T-helper 1 cell treated with Interleukin-12 subunit alpha and Interleukin-12 subunit beta and Interleukin-4 antibody, amounts not matched to agents 30 μg/mL and 1 μg/mL, for 36 hours (primary cell): ENCODE results near the gene ANKS1A.

ENCODE experiments used
- H3K27ac Mint-ChIP-seq: one replicate; pipeline ENCODE4 v1.8.0; 2021; ENCODE audit warnings: mild to moderate bottlenecking, mixed read lengths
- H3K27me3 Mint-ChIP-seq: one replicate; pipeline ENCODE4 v1.8.0; 2021; ENCODE audit warnings: low read depth, mixed read lengths
- H3K36me3 Mint-ChIP-seq: one replicate; pipeline ENCODE4 v1.8.0; 2021; ENCODE audit warnings: low read depth, mixed read lengths
- H3K4me1 Mint-ChIP-seq: one replicate; pipeline ENCODE4 v1.8.0; 2021; ENCODE audit warnings: low read depth, mixed read lengths
- H3K4me3 Mint-ChIP-seq: one replicate; pipeline ENCODE4 v1.8.0; 2021; ENCODE audit warnings: mild to moderate bottlenecking, moderate library complexity, mixed read lengths
- H3K9me3 Mint-ChIP-seq: one replicate; pipeline ENCODE4 v1.8.0; 2021; ENCODE audit warnings: mixed read lengths

ANKS1A gene

GRCh38 chr6:35072698-35073055 lies 183.6 kb downstream of the ANKS1A start:
- no peaks in the 10 kb centered on the region for H3K36me3 Mint-ChIP-seq
- H3K4me3 Mint-ChIP-seq: no peak overlapping the region
- no peaks in the 10 kb centered on the region for H3K9me3 Mint-ChIP-seq
- H3K27ac Mint-ChIP-seq: no peak overlapping the region
- H3K4me1 Mint-ChIP-seq: no peaks in the 10 kb centered on the region
- H3K27me3 Mint-ChIP-seq: no peaks in the 10 kb centered on the region

DNA sequence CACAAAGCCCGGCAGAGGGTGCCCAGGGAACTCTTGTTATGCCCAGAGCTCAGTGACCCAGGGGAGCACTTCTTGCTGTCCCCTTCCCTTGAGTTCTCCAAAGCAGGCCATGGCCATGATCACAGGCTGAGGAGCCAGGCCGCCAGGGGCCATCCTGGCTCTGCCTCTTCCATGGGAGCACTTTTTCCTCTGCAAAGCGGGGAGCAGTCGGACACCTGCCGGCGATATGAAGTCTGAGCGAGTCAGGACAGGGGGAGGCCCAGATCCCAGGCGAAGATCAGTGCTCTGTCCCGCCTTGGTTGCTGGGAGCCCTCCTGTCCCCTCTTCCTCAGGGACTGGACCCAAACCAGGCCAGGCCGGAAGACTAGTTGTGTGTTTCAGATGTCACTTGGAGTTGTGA lies 184.2 kb downstream of the ANKS1A start:
- no peak overlapping the region for H3K27ac Mint-ChIP-seq
- H3K27me3 Mint-ChIP-seq: no peaks in the 10 kb centered on the region
- H3K4me3 Mint-ChIP-seq: no peak overlapping the region
- no peaks in the 10 kb centered on the region for H3K36me3 Mint-ChIP-seq
- no peaks in the 10 kb centered on the region for H3K4me1 Mint-ChIP-seq
- no peaks in the 10 kb centered on the region for H3K9me3 Mint-ChIP-seq

- Mint-ChIP-seq H3K9me3 (no peaks in the 10 kb centered on the region), H3K27ac (no peak overlapping the region), H3K27me3 (no peaks in the 10 kb centered on the region), H3K4me3 (no peak overlapping the region), H3K4me1 (no peaks in the 10 kb centered on the region), H3K36me3 (no peaks in the 10 kb centered on the region)
Observed at GRCh38 chr6:35073766-35074471, 184.9 kb downstream of the ANKS1A start.

DNA sequence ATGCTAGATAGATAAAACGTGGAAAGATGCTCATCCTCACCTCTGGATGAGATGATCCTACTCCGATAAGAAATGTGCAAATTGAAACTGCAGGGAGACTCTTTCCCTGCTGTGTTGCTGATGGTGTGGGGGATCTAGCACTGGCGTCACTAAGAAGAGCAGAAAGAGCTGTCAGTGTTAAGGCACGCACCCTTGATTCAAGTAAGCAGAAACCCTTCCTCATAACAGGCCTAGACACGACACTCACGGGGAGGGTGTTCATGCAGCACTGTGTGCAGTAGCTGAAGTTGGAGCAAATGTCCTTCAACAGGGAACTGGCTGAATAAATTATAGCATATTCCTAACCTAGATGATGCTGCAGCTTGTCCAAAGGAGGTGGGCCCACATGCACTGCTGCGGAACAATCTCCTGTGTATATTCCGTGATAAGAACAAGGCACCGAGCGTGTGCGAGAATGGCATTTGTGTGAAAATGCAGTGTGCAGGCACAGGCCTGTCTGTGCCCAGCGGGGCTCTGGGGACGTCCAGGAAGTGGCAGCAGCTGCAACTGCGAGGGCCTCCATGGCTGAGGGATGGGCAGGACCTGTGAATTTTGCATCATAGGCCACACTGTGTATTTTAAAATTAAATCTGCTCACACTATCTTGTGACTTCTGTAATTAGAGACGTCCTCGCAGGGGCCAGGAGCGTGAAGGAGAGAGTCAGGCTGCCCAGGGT lies 188.1 kb downstream of the ANKS1A start:
- Mint-ChIP-seq H3K36me3 (no peaks in the 10 kb centered on the region), H3K4me3 (no peak overlapping the region), H3K27me3 (no peaks in the 10 kb centered on the region), H3K4me1 (no peaks in the 10 kb centered on the region), H3K9me3 (no peaks in the 10 kb centered on the region), H3K27ac (no peak overlapping the region)

DNA sequence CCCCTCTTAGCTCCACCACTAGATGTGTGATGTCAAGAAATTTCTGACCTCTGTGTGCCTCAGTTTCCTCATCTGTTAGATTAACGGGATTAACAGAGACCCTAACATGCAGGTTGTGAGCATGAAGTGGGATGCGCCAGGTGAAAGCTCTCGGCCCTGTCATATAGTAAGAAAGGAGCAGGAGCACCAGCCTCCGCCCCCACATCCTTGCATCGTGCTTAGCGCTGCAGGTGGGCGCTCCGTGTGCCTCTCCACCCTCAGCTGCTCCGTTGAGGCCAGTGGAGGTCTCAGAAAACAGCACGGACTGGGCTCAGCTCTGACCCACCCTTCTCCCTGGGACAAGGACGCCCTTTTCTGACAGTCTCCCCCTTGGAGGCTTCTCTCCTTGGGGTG lies 188.7 kb downstream of the ANKS1A start:
- Mint-ChIP-seq H3K27me3 (no peaks in the 10 kb centered on the region), H3K4me3 (no peak overlapping the region), H3K27ac (no peak overlapping the region), H3K9me3 (no peaks in the 10 kb centered on the region), H3K4me1 (no peaks in the 10 kb centered on the region), H3K36me3 (no peaks in the 10 kb centered on the region)

DNA sequence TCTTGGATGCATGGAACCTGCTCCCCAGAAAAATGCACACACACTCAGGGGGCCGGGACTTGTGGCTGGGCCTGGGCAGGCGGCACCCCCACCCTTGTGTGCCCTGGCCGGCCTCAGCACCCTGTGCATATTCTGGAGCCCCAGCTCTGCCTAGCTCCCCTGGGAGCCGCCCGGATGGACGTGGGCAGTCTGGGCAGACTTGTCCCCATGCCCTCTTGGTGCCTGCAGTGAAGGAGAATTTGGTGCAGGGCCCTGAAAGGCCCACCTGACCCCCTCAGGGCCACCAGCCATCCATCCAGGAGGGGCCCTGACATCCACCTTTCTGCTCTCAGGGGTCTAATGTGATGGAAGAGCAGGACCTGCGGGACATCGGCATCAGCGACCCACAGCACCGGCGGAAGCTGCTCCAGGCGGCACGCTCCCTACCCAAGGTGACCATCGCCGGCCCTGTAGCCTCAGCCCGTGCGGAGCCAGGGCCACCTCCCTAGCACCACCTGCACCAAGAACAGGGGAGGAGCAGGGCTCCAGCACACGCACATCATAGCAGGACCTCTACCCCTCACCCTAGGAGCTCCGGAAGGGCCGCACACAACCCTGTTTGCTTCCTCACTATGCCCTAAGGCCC lies 189.3 kb downstream of the ANKS1A start:
- Mint-ChIP-seq H3K9me3 (no peaks in the 10 kb centered on the region), H3K4me1 (no peaks in the 10 kb centered on the region), H3K4me3 (no peak overlapping the region), H3K36me3 (no peaks in the 10 kb centered on the region), H3K27ac (no peak overlapping the region), H3K27me3 (no peaks in the 10 kb centered on the region)

DNA sequence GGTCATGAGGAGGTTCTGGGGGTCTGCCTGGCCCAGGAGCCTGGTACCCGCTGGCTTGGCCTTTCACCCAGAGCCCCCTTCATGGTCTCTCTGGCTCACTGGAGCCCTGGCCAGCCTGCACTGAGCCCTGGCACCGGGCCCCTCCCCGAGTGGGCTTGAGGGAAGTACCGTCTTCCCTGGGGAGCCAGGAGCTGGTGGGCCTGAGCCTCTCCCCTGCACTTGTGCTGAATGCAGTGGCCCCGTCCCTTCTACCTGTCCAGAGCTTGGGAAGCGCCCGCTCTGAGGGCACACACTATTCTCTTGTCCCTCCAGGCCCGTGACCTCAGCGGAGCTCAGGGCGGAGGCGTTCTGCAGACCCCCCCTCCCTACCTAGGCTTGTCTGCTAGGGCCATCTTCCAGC lies 189.8 kb downstream of the ANKS1A start:
- Mint-ChIP-seq H3K36me3 (no peaks in the 10 kb centered on the region), H3K4me1 (no peaks in the 10 kb centered on the region), H3K9me3 (no peaks in the 10 kb centered on the region), H3K27ac (no peak overlapping the region), H3K27me3 (no peaks in the 10 kb centered on the region), H3K4me3 (no peak overlapping the region)

DNA sequence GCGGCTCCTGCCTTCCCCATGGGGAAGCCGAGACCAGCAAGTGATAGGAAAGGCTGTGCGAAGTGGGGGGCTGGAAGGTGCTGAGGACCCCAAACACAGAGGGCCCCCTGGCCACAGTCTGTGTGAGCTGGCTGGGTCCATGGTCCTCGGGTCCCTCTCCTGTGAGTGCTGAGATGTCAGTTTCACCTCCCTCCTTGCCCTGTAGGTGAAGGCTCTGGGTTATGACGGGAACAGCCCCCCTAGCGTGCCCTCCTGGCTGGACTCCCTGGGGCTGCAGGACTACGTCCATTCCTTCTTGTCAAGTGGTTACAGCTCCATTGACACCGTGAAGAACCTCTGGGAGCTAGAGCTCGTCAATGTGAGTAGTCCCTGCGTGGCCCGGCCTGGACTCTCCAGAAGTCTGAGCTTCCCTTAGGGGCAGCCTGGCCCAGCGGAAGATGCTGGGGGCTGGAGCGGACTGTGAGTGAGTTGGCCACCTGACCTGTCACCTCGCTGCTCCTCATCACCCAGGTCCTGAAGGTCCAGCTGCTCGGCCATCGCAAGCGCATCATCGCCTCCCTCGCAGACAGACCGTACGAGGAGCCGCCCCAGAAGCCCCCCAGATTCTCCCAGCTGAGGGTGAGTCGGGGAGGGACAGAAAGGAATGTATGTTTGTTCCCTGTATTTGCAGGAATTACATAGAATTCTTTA lies 190.4 kb downstream of the ANKS1A start:
- no peak overlapping the region for H3K4me3 Mint-ChIP-seq
- H3K27me3 Mint-ChIP-seq: no peaks in the 10 kb centered on the region
- no peaks in the 10 kb centered on the region for H3K4me1 Mint-ChIP-seq
- H3K36me3 Mint-ChIP-seq: no peaks in the 10 kb centered on the region
- no peaks in the 10 kb centered on the region for H3K9me3 Mint-ChIP-seq
- no peak overlapping the region for H3K27ac Mint-ChIP-seq

- H3K9me3 Mint-ChIP-seq: no peaks in the 10 kb centered on the region
- H3K36me3 Mint-ChIP-seq: no peaks in the 10 kb centered on the region
- H3K27me3 Mint-ChIP-seq: no peaks in the 10 kb centered on the region
- no peak overlapping the region for H3K27ac Mint-ChIP-seq
- H3K4me1 Mint-ChIP-seq: no peaks in the 10 kb centered on the region
- H3K4me3 Mint-ChIP-seq: no peak overlapping the region
Observed at GRCh38 chr6:35080016-35080680, 191.1 kb downstream of the ANKS1A start.

DNA sequence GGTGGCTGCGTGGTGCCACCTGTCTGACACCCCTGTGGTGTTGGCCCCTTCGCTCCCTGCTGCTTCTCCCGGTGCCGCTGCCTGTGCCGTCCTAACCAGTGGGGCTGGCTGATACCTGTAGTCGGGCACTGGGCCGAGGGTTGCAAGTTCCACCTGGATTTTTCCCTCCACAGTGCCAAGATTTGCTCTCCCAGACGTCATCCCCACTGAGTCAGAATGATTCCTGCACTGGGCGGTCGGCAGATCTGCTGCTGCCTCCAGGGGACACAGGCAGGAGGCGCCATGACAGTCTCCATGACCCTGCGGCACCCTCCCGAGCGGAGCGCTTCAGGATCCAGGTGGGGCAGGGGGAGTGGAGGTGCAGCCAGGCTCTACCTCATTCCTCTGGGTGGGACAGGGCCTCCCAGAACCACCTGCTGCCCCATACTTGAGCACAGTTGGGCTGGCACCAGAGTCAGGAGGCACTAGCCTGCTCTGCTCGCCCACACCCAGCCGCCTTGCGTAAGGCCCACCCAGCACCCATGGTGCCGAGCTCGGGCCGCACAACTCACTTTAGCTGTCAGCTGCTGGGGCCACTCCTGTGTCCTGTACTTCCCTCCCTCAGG lies 191.9 kb downstream of the ANKS1A start:
- Mint-ChIP-seq H3K36me3 (no peaks in the 10 kb centered on the region), H3K9me3 (no peaks in the 10 kb centered on the region), H3K4me3 (no peak overlapping the region), H3K27ac (no peak overlapping the region), H3K27me3 (no peaks in the 10 kb centered on the region), H3K4me1 (no peaks in the 10 kb centered on the region)

DNA sequence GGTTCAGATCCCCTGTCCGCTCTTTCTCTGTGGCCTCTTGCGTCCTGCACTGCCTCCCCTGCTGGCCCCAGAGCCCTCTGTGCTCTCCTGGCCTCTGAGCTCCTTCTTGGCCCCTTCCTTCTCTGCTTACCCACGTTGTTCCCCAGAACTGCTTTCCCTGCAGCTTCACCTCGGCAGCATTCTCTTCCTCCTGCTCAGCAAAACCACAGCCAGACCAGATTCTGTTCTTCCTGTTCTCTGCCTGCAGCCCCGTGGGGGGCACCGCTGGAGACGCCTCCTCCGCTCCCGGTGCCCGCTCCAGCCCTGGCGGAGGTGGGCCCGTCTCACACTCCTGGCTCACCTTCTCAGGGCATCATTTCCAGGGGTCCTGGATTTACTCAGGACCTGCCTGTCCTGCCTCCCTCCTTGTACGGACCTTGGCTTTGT lies 192.4 kb downstream of the ANKS1A start:
- H3K4me1 Mint-ChIP-seq: no peaks in the 10 kb centered on the region
- H3K27ac Mint-ChIP-seq: no peak overlapping the region
- no peak overlapping the region for H3K4me3 Mint-ChIP-seq
- no peaks in the 10 kb centered on the region for H3K36me3 Mint-ChIP-seq
- H3K27me3 Mint-ChIP-seq: no peaks in the 10 kb centered on the region
- no peaks in the 10 kb centered on the region for H3K9me3 Mint-ChIP-seq

- no peaks in the 10 kb centered on the region for H3K27me3 Mint-ChIP-seq
- H3K27ac Mint-ChIP-seq: no peak overlapping the region
- H3K4me1 Mint-ChIP-seq: no peaks in the 10 kb centered on the region
- no peak overlapping the region for H3K4me3 Mint-ChIP-seq
- H3K36me3 Mint-ChIP-seq: no peaks in the 10 kb centered on the region
- H3K9me3 Mint-ChIP-seq: no peaks in the 10 kb centered on the region
Observed at GRCh38 chr6:35082046-35082732, 193.1 kb downstream of the ANKS1A start.

GRCh38 chr6:35082733-35083403 lies 193.8 kb downstream of the ANKS1A start:
- H3K27ac Mint-ChIP-seq: no peak overlapping the region
- H3K27me3 Mint-ChIP-seq: no peaks in the 10 kb centered on the region
- no peaks in the 10 kb centered on the region for H3K36me3 Mint-ChIP-seq
- no peaks in the 10 kb centered on the region for H3K9me3 Mint-ChIP-seq
- no peaks in the 10 kb centered on the region for H3K4me1 Mint-ChIP-seq
- no peak overlapping the region for H3K4me3 Mint-ChIP-seq
